C4-2B (cell line): ENCODE measurements around the gene NR4A1.

ENCODE experiments used
- H3K27ac ChIP-seq: fragments of 450-650 bp; 2 replicates; pipeline ENCODE4 v1.5.1; 2017
- CTCF ChIP-seq: fragments of 450-650 bp; conservative IDR thresholded peaks from 2 replicates; pipeline ENCODE4 v1.5.1; 2017; ENCODE audit warnings: mild to moderate bottlenecking
- ZFX ChIP-seq: fragments of 450-650 bp; IDR thresholded peaks from 2 replicates; pipeline ENCODE4 v1.6.1; 2017

NR4A1 gene

GRCh38 chr12:52053536-52054209 is 2.4 kb downstream of the NR4A1 start:
- peak overlapping the region; percentile 91 for H3K27ac ChIP-seq
- TF ChIP-seq CTCF (no peak), ZFX (no peak)

- H3K27ac ChIP-seq: no peak overlapping the region; the same call in 1 of the 2 replicates
- TF ChIP-seq CTCF: no peak
- no peak for TF ChIP-seq ZFX
Observed at GRCh38 chr12:52054231-52054832, 3.1 kb downstream of the NR4A1 start.

- H3K27ac ChIP-seq: no peak overlapping the region
- TF ChIP-seq CTCF (no peak), ZFX (no peak)
Observed at GRCh38 chr12:52054833-52055730, 3.8 kb downstream of the NR4A1 start.

- TF ChIP-seq CTCF: no peak
- TF ChIP-seq ZFX: no peak
- H3K27ac ChIP-seq: no peak overlapping the region
Observed at GRCh38 chr12:52055731-52056711, 4.8 kb downstream of the NR4A1 start.

- TF ChIP-seq ZFX: no peak
- no peak for TF ChIP-seq CTCF
- H3K27ac ChIP-seq: no peak overlapping the region
Observed at GRCh38 chr12:52056801-52057637, 5.8 kb downstream of the NR4A1 start.
